ENCODE results near the gene GRIK4. TPM values are rescaled to one million over a fixed set of nuclear protein-coding genes. Genes with fewer than 3 reads are reported as not detected.

Gene GRIK4
- total RNA-seq, 1 donor from 2014 or later: not detected

DNA sequence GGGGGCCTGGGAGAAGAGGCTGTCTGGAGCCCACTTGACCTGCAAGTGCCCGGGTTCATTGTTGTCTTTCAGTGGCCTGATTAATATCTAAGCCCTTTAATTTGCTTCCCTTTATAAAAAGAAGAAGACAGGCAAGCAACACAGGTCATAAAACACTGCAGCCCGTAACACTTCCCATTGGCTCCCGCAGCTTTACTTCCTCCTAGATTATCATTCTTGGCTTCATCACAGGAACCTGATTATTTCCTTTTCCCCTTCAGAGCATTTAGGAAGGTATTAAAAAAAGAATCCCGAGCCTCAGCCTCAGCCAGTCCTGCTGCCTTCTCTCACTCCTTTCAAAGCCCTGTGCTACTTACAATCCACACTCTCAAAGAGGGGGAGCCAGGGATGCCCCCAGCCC is 183.2 kb downstream of the GRIK4 start:
- H3K36me3 ChIP-seq: no peaks in the 10 kb centered on the region
- TF ChIP-seq, protein P1, sequence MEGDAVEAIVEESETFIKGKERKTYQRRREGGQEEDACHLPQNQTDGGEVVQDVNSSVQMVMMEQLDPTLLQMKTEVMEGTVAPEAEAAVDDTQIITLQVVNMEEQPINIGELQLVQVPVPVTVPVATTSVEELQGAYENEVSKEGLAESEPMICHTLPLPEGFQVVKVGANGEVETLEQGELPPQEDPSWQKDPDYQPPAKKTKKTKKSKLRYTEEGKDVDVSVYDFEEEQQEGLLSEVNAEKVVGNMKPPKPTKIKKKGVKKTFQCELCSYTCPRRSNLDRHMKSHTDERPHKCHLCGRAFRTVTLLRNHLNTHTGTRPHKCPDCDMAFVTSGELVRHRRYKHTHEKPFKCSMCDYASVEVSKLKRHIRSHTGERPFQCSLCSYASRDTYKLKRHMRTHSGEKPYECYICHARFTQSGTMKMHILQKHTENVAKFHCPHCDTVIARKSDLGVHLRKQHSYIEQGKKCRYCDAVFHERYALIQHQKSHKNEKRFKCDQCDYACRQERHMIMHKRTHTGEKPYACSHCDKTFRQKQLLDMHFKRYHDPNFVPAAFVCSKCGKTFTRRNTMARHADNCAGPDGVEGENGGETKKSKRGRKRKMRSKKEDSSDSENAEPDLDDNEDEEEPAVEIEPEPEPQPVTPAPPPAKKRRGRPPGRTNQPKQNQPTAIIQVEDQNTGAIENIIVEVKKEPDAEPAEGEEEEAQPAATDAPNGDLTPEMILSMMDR (IDR thresholded peaks at IDR 0.05): no peak
- no peak overlapping the region for H3K4me3 ChIP-seq
- H3K27me3 ChIP-seq: no peaks in the 10 kb centered on the region
- H3K9me3 ChIP-seq: no peaks in the 10 kb centered on the region
- intact Hi-C loops (cut with DNase I): no loop called here
- H3K27ac ChIP-seq: no peak overlapping the region
- no peak for DNase-seq (ENCODE audit: low spot score in 2 of 2)
- no peaks in the 10 kb centered on the region for H3K4me1 ChIP-seq

- H3K27ac ChIP-seq: no peak overlapping the region
- TF ChIP-seq, protein P1 (IDR thresholded peaks at IDR 0.05): no peak
- intact Hi-C loops (cut with DNase I): no loop called here
- H3K27me3 ChIP-seq: no peaks in the 10 kb centered on the region
- DNase-seq (ENCODE audit: low spot score in 2 of 2): no peak
- no peaks in the 10 kb centered on the region for H3K9me3 ChIP-seq
- H3K4me3 ChIP-seq: no peak overlapping the region
- H3K36me3 ChIP-seq: no peaks in the 10 kb centered on the region
- H3K4me1 ChIP-seq: no peaks in the 10 kb centered on the region
These were observed 183.9 kb downstream of the GRIK4 start for GRCh38 chr11:120695426-120695825.

DNA sequence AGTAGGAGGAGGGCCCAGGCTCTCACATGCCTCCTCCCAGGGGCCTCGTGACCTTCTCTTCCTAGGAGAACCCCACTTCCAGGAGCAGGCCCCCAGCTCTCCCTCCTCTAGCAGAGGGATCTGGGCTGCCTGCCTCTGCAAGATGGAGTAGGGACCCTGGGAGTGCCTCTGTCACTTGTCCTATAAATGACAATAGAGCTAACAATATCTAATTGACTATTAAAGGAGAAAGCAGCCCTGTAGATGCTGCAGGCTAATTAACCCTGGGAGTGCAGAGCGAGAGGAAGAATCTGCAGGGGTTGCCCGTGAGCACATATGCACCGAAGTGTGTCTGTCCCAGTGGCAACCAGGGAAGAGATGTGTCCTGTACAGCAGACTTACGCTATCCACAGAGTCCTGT is 184.4 kb downstream of the GRIK4 start:
- no peak overlapping the region for H3K27ac ChIP-seq
- H3K9me3 ChIP-seq: no peaks in the 10 kb centered on the region
- no peaks in the 10 kb centered on the region for H3K27me3 ChIP-seq
- intact Hi-C loops (cut with DNase I): no loop called here
- no peaks in the 10 kb centered on the region for H3K4me1 ChIP-seq
- TF ChIP-seq, protein P1 (IDR thresholded peaks at IDR 0.05): no peak
- H3K36me3 ChIP-seq: no peaks in the 10 kb centered on the region
- H3K4me3 ChIP-seq: no peak overlapping the region
- no peak for DNase-seq (ENCODE audit: low spot score in 2 of 2)

- Histone ChIP-seq H3K27ac (no peak overlapping the region), H3K4me3 (no peak overlapping the region), H3K4me1 (no peaks in the 10 kb centered on the region), H3K36me3 (no peaks in the 10 kb centered on the region), H3K27me3 (no peaks in the 10 kb centered on the region), H3K9me3 (no peaks in the 10 kb centered on the region)
- TF ChIP-seq, protein P1 (IDR thresholded peaks at IDR 0.05): no peak
- DNase-seq (ENCODE audit: low spot score in 2 of 2): no peak
- intact Hi-C loops (cut with DNase I): no loop called here
These were observed 185.2 kb downstream of the GRIK4 start for GRCh38 chr11:120696597-120697218.

GRCh38 chr11:120698918-120699317 is 187.4 kb downstream of the GRIK4 start:
- Histone ChIP-seq H3K27me3 (no peaks in the 10 kb centered on the region), H3K36me3 (no peaks in the 10 kb centered on the region), H3K4me1 (no peaks in the 10 kb centered on the region), H3K9me3 (no peaks in the 10 kb centered on the region), H3K4me3 (no peak overlapping the region), H3K27ac (no peak overlapping the region)
- intact Hi-C loops (cut with DNase I): no loop called here
- TF ChIP-seq, protein P1 (IDR thresholded peaks at IDR 0.05): no peak
- DNase-seq (ENCODE audit: low spot score in 2 of 2): no peak

- Histone ChIP-seq H3K4me1 (no peaks in the 10 kb centered on the region), H3K27me3 (no peaks in the 10 kb centered on the region), H3K36me3 (no peaks in the 10 kb centered on the region), H3K4me3 (no peak overlapping the region), H3K27ac (no peak overlapping the region), H3K9me3 (peaks cover 0 to 8% of the 10 kb centered on the region in 2 donors)
- TF ChIP-seq, protein P1 (IDR thresholded peaks at IDR 0.05): no peak
- no peak for DNase-seq (ENCODE audit: low spot score in 2 of 2)
- intact Hi-C loops (cut with DNase I): no loop called here
These were observed 191.1 kb downstream of the GRIK4 start for GRCh38 chr11:120702656-120703055.
